Measurements from ENCODE around the gene STOML2.
A peak's percentile ranks its signal among the peaks of the same experiment; 100 is the strongest.

Gene STOML2

DNA sequence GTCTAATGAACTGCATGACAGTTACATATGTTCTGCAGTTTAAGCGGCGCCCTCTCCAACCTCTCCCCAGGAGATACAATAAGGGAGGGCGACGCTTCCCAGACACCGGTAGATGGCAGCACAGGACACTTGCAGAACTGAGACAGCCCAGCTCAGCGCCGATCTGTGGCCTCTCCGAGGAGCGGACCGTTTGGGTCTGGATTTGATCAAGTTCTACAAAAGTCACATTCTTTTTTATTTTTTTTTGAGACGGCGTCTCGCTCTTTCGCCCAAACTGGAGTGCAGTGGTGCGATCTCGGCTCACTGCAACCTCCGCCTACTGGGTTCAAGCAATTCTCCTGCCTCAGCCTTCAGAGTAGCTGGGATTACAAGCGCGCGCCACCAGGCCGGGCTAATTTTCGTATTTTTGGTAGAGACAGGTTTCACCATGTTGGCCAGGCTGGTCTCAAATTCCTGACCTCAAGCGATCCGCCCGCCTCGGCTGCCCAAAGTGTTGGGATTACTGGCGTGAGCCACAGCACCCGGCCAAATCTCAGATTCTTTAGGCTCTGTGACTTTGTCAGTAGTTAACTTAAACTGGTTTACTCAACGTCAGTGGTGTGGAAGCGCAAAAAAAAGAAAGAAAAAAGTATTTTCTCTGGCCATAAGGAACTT lies 14.1 kb upstream of the STOML2 start:
- peak overlapping the region; percentile 79; the same call in 1 of the 2 replicates for H3K4me3 ChIP-seq (ENCODE audit: low read depth, low read length)
- peak; percentile 95 for DNase-seq (ENCODE audit: low read depth)
- TF ChIP-seq, protein P1, sequence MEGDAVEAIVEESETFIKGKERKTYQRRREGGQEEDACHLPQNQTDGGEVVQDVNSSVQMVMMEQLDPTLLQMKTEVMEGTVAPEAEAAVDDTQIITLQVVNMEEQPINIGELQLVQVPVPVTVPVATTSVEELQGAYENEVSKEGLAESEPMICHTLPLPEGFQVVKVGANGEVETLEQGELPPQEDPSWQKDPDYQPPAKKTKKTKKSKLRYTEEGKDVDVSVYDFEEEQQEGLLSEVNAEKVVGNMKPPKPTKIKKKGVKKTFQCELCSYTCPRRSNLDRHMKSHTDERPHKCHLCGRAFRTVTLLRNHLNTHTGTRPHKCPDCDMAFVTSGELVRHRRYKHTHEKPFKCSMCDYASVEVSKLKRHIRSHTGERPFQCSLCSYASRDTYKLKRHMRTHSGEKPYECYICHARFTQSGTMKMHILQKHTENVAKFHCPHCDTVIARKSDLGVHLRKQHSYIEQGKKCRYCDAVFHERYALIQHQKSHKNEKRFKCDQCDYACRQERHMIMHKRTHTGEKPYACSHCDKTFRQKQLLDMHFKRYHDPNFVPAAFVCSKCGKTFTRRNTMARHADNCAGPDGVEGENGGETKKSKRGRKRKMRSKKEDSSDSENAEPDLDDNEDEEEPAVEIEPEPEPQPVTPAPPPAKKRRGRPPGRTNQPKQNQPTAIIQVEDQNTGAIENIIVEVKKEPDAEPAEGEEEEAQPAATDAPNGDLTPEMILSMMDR (IDR thresholded peaks at IDR 0.05; ENCODE audit: insufficient read depth, low read depth, low read length, missing control alignments) = peak; percentile 94

DNA sequence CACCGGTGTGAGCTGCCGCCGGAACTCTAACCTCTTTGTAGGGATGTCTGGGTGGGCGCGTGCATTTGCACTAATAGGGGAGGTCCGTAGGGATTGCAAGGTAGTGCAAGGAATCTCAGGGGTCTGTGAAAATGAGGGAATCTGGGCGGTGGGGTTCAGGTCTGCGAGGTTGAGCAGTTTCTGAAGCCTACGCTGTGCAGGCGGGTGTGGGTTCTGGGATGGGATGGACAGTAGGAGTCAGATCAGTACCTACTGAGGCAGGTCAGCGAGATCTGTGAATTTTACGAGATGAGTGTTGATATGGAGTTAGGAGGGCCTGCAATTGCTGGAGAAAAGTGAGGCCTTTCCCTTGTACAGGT lies 13.6 kb upstream of the STOML2 start:
- no peak for DNase-seq (ENCODE audit: low read depth)
- peak overlapping the region; percentile 79 for H3K4me3 ChIP-seq (ENCODE audit: low read depth, low read length)
- TF ChIP-seq, protein P1 (IDR thresholded peaks at IDR 0.05; ENCODE audit: insufficient read depth, low read depth, low read length, missing control alignments) = no peak

DNA sequence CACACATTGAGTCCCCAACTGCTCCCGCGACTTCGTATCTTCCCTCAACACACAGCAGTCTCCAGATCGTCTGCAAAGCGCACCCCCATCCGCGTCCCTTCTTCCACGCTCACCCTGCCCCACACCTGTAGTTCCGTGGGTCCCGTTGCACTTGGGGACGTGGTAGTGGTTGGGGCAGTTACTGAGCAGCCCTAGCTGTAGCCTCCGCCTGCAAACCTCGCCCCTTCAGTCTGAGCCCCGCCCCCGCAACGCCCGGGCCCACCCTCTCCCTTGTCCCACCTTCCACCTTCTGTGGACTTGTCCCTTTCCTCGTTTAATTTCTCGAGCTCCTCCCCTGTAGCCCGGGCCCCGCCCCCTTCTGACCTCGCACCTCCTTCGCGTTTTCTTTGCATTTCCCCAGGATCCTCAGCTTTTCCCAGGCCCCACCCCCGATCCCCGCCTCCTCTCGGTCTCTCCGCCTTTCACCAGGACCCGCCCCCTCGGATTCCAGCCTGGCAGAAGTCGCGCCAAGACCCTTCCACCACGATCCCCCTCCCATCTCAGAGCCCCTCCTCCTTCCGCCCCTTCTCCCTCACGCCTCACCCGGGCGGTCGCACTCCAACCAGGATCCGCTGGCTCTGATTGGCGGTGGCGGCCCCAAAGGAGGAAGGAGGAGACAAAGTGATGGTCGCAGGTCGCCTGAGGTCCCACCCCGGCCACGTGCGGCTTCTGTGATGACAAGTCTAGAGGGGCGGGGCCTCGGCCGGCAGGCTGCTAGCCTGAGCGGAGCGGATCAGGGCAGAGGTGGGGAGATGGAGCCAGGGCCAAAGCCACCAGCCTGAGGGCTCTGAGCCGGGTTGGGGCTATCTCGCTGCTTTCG lies 13.0 kb upstream of the STOML2 start, which contains the start of gene ATOSB:
ATOSB (minus strand) TSS at position 183 of the 859 bp plus-strand sequence. CDS start 7,588 bp downstream, outside the sequence.
- DNase-seq (ENCODE audit: low read depth) = peak; percentile 98
- TF ChIP-seq, protein P1 (IDR thresholded peaks at IDR 0.05; ENCODE audit: insufficient read depth, low read depth, low read length, missing control alignments) = no peak
- H3K4me3 ChIP-seq (ENCODE audit: low read depth, low read length) = peak within 1 kb of the TSS; percentile 79

DNA sequence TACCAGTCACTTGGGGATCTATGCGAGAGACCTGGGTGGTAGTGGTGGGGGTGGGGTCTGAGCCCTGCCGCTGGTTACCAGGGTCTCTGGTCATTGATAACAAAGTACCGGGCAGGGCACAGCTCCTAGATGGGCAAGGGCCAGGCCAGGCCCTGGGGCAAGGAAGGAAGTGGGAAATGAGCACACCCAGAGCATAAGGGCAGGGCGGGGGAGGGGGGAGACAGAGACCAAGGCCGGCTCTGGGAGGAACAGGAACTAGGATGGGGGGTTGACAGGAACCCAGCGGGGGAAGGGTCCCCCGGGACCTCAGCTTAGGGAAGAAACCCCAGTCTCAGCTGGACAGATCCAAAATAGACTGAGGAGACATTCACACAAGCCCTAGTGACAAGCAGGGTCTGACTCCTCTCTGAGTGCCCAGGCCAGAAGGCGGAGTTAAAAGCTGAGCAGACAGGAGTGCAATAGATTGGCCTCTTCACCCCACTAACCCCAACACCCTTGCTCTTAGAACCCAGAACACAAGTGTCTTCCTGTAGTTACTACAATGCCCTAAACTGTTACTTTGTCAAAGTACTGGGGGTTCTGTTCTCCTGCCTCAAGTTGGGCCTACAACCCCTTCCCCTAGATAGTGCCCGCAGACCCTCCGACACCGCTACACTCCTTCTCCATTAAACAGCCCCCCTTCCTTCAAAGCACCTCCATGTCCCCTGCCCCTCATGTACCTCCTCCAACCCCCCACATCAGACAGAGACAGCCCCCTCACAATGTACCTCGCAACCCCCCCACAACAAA lies 12.1 kb upstream of the STOML2 start:
- H3K4me3 ChIP-seq (ENCODE audit: low read depth, low read length) = peak overlapping the region; percentile 79
- peak; percentile 66 for DNase-seq (ENCODE audit: low read depth)
- TF ChIP-seq, protein P1 (IDR thresholded peaks at IDR 0.05; ENCODE audit: insufficient read depth, low read depth, low read length, missing control alignments) = no peak

DNA sequence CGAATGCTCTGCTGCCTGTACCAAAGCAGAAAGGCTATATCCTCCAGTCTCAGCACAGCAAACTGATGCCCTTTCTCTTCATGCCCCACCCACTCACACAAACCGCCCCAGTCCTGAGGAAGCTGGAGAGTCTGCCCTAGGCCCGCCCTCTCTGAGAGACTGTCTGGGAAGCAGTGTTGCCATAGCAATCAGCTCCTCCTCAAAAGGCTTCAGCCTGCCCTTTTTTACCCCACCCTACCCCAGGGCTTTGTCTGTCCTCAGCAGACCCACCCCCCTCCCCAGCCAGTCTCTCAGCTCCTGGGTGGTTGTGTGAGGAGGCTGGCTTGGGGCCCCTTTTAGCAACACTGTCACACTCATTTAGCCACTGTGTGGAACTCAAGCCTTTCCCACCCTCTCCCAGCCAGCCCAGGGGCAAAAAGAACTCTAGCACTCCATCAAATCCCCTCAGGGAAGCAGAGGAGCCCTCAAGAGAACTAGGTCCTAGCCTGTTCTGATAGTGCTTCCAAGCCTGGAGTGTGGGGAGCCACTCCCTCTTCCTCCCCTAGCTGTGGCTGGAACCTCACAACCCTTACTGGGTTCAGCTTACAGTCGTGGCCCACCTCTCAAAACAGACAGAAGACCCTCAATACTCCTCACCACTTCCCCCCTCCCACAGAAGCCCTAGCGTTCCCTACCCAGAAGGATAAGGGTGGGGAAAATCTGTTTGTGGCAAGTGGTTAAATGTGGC lies 11.3 kb upstream of the STOML2 start:
- TF ChIP-seq, protein P1 (IDR thresholded peaks at IDR 0.05; ENCODE audit: insufficient read depth, low read depth, low read length, missing control alignments) = no peak
- peak overlapping the region; percentile 79 for H3K4me3 ChIP-seq (ENCODE audit: low read depth, low read length)
- DNase-seq (ENCODE audit: low read depth) = peak; percentile 77

Data from GM12865 (cell line).